GM21737 (cell line): ENCODE measurements around the gene ZNF688.
"Not testable (repeated sequence)": the region's sequence is repeated elsewhere in the genome, so short reads cannot be mapped to it uniquely, and the experiment has no call there.

Source experiments
- ATAC-seq: cut with Tn5 transposase; IDR thresholded peaks from one replicate; pipeline ENCODE4 v1.9.1; 2021; ENCODE audit warnings: mild to moderate bottlenecking, moderate library complexity; ENCODE audit not compliant: unreplicated experiment

Gene ZNF688

GRCh38 chr16:30535106-30535776 is 36.3 kb downstream of the ZNF688 start:
- ATAC-seq = peak; percentile 8

- ATAC-seq = peak; percentile 45
Measured at GRCh38 chr16:30534368-30535105, 37.0 kb downstream of the ZNF688 start, which contains the start of gene ZNF747. TSS of gene ZNF747 (minus strand) at chr16:30534858. CDS start at chr16:30534679, 179 bp downstream.

DNA sequence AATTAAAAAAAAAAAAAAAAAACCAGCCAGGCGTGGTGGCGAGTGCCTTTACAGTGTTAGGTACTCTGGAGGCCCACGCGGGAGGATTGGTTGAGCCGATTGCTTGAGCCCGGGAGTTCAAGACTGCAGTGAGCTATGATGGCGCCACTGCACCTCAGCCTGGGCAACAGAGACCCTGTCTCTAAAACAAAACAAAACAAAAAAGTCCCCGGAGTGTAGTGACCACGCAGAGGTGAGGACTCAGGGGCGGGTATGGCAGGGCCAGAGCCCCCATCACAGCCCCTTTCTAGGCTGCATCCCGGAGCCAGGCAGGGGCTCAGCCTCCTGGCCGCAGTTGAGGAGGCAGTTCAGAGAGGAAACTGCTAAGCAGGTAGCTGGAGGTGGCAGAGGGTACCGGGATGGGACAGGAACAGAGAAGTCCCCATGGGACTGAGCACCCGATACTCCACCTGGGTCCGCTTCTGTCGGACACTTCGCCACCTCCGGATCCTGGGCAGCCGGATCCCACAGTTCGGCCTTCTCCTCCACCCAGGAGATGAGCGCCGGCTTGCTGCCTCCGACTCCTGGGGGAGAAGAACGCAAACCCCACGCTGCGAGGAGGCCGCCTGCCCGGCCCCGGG is 37.7 kb downstream of the ZNF688 start:
- ATAC-seq = peak; percentile 21

GRCh38 chr16:30533146-30533522 is 38.4 kb downstream of the ZNF688 start:
- no peak for ATAC-seq

GRCh38 chr16:30532285-30533145 is 39.0 kb downstream of the ZNF688 start:
- ATAC-seq = no peak

GRCh38 chr16:30530163-30531037 is 41.1 kb downstream of the ZNF688 start:
- no peak for ATAC-seq

DNA sequence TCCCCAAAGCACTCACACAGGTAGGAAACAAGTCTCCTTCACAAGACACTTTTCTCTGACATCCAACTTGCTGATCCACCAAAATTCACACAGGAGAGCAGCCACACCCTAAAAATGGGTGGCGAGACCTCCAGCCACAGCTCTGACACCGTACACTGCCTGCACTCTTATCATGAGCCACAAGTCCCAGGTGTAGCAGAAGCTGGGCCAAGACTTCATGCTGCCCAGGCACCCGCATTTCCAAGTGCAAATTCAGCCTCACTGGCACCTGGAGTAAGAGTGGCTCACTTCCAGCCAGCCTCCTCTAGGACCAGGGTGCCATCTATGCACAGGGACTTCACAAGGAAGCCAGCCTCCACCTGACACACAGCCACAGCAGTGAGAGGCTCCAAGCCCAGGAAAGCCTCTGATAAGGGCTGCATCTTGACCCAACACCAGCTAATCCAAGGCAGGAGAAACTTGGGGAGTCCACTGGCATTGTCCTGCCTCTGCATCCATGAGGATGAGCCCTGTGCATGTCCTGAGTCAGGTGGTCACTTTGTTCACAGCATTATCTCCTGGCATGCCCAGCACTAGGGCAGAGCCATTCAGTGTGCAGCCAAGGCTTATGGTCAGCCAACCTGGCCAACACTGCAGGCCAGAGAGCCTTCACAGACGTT is 42.6 kb downstream of the ZNF688 start:
- no peak for ATAC-seq

DNA sequence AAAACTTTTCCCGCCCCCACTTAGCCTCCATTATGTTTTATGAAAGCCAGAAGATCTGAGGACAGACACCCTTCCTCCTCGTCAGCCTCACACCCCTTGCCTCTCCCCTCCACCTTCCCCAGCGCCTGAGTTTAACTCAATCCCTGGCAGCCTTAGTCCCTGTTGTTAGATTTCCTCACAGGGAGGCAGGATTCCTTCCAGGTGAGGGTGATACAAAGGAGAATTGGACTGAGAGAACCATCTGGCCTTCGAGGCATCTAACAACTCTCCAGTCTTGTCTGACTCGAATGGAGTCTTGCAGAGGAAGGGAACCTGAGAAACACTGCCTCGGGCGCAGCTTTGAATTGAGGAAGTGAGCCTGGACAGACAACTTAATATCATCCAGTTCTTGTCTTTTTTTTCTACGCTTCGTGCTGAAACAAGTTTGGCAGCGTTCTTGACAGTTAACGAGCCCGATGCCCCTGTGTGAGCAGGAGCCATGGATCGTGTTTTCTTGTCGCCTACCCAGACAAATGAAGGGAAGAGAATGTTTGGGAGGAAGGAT is 43.8 kb downstream of the ZNF688 start:
- no peak for ATAC-seq

GRCh38 chr16:30526823-30527634 is 44.5 kb downstream of the ZNF688 start:
- peak; percentile 77 for ATAC-seq

DNA sequence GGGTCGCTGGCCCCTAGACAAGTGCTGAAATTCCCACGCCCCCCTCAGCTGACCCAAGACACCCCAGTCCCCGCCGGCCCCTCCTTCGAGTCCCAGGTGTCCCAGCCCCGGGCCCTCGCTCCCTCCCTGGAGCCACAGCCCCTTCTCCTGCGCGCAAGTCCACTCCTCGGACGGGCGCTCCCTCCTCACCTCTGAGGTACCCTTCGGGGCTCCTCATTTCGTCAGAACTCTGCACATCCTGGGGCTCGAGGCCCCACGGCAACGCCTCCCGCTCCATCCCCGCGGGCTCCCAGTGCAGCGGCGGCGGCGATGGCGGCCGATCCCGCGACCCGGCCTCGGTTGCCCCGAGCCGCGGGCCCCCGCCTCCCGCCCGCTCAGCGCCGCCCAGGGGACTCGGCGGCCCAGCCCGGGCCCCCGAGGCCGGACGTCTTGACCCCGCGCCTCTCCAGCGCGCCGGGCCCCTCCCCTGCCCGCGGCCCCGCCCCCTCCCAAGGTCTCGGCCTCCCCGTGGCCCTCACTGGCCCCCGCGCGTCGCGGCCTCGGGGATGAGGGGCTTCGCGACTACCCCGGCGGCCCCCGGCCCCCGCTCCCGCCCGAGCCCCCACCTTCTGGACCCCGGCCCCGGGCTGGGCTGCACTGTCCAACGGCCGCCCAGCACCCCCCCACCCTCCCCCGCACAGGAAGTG is 45.2 kb downstream of the ZNF688 start, which contains the start of gene ZNF768:
Gene ZNF768, minus strand, starts transcription at position 430 of the 686 bp plus-strand sequence. Its CDS starts 153 bp downstream, at position 277.
- ATAC-seq = peak; percentile 16

GRCh38 chr16:30525844-30526136 is 45.7 kb downstream of the ZNF688 start:
- ATAC-seq = no peak

- ATAC-seq = no peak
Measured at GRCh38 chr16:30524575-30525568, 46.6 kb downstream of the ZNF688 start.

DNA sequence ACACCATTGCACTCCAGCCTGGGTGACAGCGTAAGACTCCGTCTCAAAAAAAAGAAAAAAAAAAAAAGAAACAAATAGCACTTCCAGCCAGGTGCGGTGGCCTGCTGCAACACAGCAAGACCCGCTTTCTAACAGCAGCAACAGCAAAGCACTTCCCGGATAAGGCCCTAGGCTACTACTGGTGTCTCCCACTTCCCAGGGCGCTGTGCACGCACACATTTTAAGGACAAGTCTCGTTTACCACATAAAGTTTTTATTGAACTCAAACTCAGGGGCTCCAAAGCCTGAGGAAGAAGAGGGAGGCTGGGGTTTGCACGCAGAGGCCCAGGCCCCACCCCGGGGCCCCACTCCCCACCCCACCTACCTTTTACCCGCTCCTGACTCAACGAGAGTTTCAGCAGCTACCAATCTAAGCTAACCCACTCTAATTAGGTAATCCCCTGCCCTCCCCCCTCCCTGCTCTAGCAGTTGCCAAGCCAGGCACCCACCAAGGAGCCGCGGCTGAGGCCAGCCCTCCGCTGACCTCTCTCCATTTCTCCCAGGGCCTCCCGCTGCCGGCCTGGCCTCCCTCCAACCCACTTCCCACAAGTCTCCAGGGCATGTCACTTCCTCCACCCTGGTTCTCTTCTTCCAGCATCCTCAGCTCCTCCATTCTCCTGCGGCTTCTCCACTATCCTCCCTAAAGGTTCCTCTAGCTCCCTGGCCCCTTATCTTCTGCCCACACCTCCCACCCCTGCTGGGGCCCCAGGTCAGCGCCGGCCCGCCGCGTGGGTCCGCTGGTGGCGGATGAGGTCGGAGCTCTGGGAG is 47.5 kb downstream of the ZNF688 start:
- no peak for ATAC-seq

DNA sequence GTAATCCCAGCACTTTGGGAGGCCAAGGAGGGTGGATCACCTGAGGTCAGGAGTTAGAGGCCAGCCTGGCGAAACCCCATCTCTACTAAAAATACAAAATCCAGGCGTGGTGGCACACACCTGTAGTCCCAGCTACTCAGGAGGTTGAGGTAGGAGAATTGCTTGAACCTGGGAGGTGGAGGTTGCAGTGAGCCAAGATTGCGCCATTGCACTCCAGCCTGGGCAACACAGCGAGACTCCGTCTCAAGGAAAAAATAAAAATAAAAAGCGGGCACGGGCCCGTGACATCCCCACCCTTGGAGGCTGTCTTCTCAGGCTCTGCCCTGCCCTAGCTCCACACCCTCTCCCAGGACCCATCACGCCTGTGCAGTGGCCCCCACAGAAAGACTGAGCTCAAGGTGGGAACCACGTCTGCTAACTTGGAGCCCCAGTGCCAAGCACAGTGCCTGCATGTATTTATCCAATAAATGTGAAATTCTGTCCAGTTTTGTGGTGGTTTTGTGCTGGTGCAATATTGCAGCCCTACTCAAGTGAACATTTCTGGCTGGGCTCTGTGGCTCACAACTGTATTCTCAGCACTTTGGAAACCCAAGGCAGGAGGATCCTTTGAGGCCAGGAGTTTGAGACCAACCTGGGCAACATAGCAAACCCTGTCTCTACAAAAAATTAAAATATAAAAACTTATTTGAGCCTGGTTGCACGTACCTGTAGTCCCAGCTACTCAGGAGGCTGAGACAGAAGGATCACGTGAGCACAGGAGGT is 48.6 kb downstream of the ZNF688 start:
- not testable (repeated sequence) for ATAC-seq
